Fibroblast of the aortic adventitia (primary cell): ENCODE measurements around the gene KSR1. TPM values are rescaled to one million over a fixed set of nuclear protein-coding genes. Genes with fewer than 3 reads are reported as not detected.
A peak's percentile ranks its signal among the peaks of the same experiment; 100 is the strongest.

ENCODE experiments used
- DNase-seq: peaks from one replicate; pipeline ENCODE4 v3.0.0-alpha.2; 2010; ENCODE audit warnings: low read depth
- H3K4me3 ChIP-seq: 2 replicates; pipeline ENCODE4 v1.5.1; 2011; ENCODE audit warnings: low read depth, mild to moderate bottlenecking, control low read depth, low read length, moderate library complexity
- CTCF ChIP-seq: IDR thresholded peaks from 2 replicates; pipeline ENCODE4 v1.5.1; 2011; ENCODE audit warnings: mild to moderate bottlenecking, low read length, control low read depth, inconsistent platforms; ENCODE audit not compliant: insufficient read depth
- total RNA-seq: library from RNA; depleted of rRNA; stranded (reverse); fragments of >200 nt; gene quantifications from 2 replicates; pipeline ENCODE4 v1.2.3, GENCODE V29; 2012; ENCODE audit warnings: low replicate concordance

The KSR1 gene
- total RNA-seq, 1 donor = 19.4 TPM

- TF ChIP-seq CTCF = no peak
- H3K4me3 ChIP-seq = no peak overlapping the region
- no peak for DNase-seq
Observed at GRCh38 chr17:27566671-27567562, 110.7 kb downstream of the KSR1 start.

- no peak for TF ChIP-seq CTCF
- H3K4me3 ChIP-seq = no peak overlapping the region
- no peak for DNase-seq
Observed at GRCh38 chr17:27567563-27567859, 111.3 kb downstream of the KSR1 start.

GRCh38 chr17:27568216-27568615 is 112.0 kb downstream of the KSR1 start:
- no peak overlapping the region for H3K4me3 ChIP-seq
- no peak for DNase-seq
- TF ChIP-seq CTCF = no peak

GRCh38 chr17:27568811-27569210 is 112.6 kb downstream of the KSR1 start:
- H3K4me3 ChIP-seq = no peak overlapping the region
- DNase-seq = no peak
- no peak for TF ChIP-seq CTCF

- peak; percentile 33 for DNase-seq
- TF ChIP-seq CTCF = peak; percentile 66
- H3K4me3 ChIP-seq = no peak overlapping the region
Observed at GRCh38 chr17:27569257-27569722, 113.0 kb downstream of the KSR1 start.

GRCh38 chr17:27569884-27570577 is 113.8 kb downstream of the KSR1 start:
- no peak for DNase-seq
- TF ChIP-seq CTCF = no peak
- H3K4me3 ChIP-seq = no peak overlapping the region
